ENCODE data around the gene SUGCT. TPM values are rescaled to one million over a fixed set of nuclear protein-coding genes. Genes with fewer than 3 reads are reported as not detected.

SUGCT gene
- total and polyA plus RNA-seq, 9 of the 15 experiments (the other 6 are each of a cell fraction or from before 2014, with no cell fraction given) = 0.58 to 2.5 (median 1.4) TPM

DNA sequence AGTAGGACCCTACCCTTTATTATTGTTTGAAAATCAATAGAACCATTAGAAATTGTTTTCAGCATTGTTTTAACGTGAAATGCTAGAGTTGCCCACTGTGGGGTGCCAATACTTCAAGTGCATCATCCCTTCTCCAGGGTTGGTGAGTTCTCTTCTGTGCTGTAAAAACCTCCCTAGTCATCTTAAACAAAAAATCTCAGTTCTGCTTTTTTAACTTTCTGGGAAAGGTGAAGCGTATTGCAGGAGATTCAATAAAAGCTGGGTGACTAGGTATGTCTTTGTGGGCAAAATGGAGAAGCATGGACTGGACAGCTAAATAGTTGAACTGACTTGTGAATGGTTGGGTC lies 699.1 kb downstream of the SUGCT start (continued):
- TF ChIP-seq RBM22 (IDR thresholded peaks at IDR 0.05; ENCODE audit: low read depth, low read length, poor library complexity, severe bottlenecking) (no peak), SAFB2 (IDR thresholded peaks at IDR 0.05; ENCODE audit: borderline replicate concordance, low read depth, low read length, severe bottlenecking) (no peak), STAT5B (CRISPR knock-in tag; IDR thresholded peaks at IDR 0.05) (no peak), FOXA3 (CRISPR knock-in tag; conservative IDR thresholded peaks at IDR 0.05 in 1 of 2, IDR thresholded peaks at IDR 0.05 in 1 of 2) (no peak), TFAM (CRISPR knock-in tag; conservative IDR thresholded peaks at IDR 0.05) (no peak), HCFC1 (IDR thresholded peaks at IDR 0.05; ENCODE audit: low read depth, low read length) (no peak), SMARCA5 (IDR thresholded peaks at IDR 0.05) (no peak)
- TF ChIP-seq, protein P1, sequence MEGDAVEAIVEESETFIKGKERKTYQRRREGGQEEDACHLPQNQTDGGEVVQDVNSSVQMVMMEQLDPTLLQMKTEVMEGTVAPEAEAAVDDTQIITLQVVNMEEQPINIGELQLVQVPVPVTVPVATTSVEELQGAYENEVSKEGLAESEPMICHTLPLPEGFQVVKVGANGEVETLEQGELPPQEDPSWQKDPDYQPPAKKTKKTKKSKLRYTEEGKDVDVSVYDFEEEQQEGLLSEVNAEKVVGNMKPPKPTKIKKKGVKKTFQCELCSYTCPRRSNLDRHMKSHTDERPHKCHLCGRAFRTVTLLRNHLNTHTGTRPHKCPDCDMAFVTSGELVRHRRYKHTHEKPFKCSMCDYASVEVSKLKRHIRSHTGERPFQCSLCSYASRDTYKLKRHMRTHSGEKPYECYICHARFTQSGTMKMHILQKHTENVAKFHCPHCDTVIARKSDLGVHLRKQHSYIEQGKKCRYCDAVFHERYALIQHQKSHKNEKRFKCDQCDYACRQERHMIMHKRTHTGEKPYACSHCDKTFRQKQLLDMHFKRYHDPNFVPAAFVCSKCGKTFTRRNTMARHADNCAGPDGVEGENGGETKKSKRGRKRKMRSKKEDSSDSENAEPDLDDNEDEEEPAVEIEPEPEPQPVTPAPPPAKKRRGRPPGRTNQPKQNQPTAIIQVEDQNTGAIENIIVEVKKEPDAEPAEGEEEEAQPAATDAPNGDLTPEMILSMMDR (IDR thresholded peaks at IDR 0.05 in 2 of 3, conservative IDR thresholded peaks at IDR 0.05 in 1 of 3; ENCODE audit: insufficient read depth in 2 of 3, low read depth in 1 of 3, low read length in 3 of 3) = no peak
- TF ChIP-seq, protein P2, sequence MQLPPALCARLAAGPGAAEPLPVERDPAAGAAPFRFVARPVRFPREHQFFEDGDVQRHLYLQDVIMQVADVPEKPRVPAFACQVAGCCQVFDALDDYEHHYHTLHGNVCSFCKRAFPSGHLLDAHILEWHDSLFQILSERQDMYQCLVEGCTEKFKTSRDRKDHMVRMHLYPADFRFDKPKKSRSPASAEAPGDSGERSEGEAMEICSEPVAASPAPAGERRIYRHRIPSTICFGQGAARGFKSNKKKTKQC (CRISPR knock-in tag; IDR thresholded peaks at IDR 0.05) = no peak
- TF ChIP-seq, protein P3, sequence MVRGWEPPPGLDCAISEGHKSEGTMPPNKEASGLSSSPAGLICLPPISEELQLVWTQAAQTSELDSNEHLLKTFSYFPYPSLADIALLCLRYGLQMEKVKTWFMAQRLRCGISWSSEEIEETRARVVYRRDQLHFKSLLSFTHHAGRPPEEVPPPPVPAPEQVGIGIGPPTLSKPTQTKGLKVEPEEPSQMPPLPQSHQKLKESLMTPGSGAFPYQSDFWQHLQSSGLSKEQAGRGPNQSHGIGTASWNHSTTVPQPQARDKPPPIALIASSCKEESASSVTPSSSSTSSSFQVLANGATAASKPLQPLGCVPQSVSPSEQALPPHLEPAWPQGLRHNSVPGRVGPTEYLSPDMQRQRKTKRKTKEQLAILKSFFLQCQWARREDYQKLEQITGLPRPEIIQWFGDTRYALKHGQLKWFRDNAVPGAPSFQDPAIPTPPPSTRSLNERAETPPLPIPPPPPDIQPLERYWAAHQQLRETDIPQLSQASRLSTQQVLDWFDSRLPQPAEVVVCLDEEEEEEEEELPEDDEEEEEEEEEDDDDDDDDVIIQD (CRISPR knock-in tag; IDR thresholded peaks at IDR 0.05) = no peak
- TF ChIP-seq, protein P4, sequence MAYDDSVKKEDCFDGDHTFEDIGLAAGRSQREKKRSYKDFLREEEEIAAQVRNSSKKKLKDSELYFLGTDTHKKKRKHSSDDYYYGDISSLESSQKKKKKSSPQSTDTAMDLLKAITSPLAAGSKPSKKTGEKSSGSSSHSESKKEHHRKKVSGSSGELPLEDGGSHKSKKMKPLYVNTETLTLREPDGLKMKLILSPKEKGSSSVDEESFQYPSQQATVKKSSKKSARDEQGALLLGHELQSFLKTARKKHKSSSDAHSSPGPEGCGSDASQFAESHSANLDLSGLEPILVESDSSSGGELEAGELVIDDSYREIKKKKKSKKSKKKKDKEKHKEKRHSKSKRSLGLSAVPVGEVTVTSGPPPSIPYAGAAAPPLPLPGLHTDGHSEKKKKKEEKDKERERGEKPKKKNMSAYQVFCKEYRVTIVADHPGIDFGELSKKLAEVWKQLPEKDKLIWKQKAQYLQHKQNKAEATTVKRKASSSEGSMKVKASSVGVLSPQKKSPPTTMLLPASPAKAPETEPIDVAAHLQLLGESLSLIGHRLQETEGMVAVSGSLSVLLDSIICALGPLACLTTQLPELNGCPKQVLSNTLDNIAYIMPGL (CRISPR knock-in tag; IDR thresholded peaks at IDR 0.05) = no peak

Measured in K562 (cell line).